HPDE6-E6E7 (cell line): Measurements from ENCODE around the gene LYSET.
"Not testable (repeated sequence)": the region's sequence is repeated elsewhere in the genome, so short reads cannot be mapped to it uniquely, and the experiment has no call there.

Experiments used
- DNase-seq: peaks from one replicate; pipeline ENCODE4 v3.0.0; 2011; ENCODE audit warnings: missing footprints; ENCODE audit errors: extremely low spot score

The LYSET gene

GRCh38 chr14:93168610-93169009 lies 16.5 kb upstream of the LYSET start:
- DNase-seq: not testable (repeated sequence)

- not testable (repeated sequence) for DNase-seq
These were observed 15.5 kb upstream of the LYSET start for GRCh38 chr14:93169619-93170018.

DNA sequence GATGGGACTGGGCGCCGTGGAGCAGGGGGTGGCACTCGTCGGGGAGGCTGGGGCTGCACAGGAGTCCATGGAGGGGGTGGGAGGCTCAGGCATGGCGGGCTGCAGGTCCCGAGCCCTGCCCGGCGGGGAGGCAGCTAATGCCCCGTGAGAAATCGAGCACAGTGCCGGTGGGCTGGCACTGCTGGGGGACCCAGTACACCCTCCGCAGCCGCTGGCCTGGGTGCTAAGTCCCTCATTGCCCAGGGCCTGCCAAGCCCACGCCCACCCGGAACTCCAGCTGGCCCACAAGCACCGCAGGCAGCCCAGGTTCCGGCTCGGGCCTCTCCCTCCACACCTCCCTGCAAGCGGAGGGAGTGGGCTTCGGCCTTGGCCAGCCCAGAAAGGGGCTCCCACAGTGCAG lies 15.0 kb upstream of the LYSET start:
- DNase-seq: not testable (repeated sequence)

DNA sequence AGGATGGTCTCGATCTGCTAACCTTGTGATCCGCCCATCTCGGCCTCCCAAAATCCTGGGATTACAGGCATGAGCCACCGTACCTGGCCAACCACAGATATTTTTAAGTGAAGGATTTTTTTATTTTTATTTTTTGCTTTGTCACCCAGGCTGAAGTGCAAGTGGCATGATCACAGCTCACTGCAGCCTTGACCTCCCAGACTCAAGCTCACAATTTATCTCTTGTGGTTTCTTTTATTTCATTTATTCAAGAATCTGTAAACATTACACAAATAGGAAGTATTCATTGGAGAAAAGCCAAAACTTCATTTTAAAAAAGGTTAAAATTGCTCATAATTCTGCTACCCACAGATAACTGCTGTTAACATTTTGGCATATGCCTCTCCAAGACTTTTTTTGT lies 13.7 kb upstream of the LYSET start:
- DNase-seq: no peak

GRCh38 chr14:93173943-93174395 lies 11.1 kb upstream of the LYSET start:
- no peak for DNase-seq

DNA sequence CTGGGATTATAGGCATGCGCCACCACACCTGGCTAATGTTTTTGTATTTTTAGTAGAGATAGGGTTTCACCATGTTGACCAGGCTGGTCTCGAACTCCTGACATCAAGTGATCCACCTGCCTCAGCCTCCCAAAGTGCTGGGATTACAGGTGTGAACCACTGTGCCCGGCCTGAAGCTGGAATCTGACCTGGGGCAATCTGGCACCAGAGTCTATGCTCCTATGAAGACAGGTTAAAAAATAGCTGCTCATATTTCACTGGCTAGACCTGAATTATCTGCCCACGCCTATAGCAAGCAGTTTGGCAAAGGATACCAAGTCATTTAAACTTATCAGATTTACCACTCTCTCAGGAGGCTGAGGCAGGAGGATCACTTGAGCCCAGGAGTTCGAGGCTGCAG lies 10.4 kb upstream of the LYSET start:
- DNase-seq: not testable (repeated sequence)

DNA sequence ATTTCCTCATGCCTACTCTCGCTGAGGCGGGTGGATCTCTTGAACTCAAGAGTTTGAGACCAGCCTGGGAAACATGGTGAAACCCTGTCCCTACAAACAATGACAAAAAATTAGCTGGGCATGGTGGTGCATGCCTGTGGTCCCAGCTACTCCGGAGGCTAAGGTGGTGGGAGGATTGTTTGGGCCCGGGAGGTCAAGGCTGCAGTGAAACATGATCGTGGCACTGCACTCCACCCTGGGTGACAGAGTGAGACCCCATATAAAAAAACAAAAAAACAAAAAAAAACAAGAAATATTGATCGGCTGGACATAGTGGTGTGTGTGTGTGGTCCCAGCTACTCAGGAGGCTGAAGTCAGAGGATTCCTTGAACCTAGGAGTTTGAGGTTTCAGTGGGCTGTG lies 9.6 kb upstream of the LYSET start:
- no peak for DNase-seq

GRCh38 chr14:93183596-93184317 lies 1.4 kb upstream of the LYSET start:
- DNase-seq: no peak

DNA sequence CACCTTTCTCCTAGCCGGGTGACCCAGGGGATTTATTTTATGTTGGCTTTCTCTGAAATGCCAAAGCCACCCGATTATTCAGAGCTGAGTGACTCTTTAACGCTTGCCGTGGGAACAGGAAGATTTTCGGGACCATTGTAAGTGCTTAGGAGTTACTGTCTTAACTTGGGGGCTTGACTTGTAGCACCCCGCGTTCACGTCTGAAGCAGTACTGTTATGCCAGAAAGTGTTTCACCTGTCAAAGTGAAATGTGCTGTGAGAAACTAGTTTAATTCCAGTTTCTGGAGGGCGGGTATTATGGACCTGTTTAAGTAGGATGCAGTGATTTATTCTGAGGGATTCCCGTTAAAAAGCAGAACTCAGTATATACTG lies 218 bp downstream of the LYSET start:
- DNase-seq: no peak

- DNase-seq: no peak
These were observed 1.3 kb downstream of the LYSET start for GRCh38 chr14:93186466-93186865.

GRCh38 chr14:93186956-93187355 lies 1.8 kb downstream of the LYSET start:
- DNase-seq: no peak

DNA sequence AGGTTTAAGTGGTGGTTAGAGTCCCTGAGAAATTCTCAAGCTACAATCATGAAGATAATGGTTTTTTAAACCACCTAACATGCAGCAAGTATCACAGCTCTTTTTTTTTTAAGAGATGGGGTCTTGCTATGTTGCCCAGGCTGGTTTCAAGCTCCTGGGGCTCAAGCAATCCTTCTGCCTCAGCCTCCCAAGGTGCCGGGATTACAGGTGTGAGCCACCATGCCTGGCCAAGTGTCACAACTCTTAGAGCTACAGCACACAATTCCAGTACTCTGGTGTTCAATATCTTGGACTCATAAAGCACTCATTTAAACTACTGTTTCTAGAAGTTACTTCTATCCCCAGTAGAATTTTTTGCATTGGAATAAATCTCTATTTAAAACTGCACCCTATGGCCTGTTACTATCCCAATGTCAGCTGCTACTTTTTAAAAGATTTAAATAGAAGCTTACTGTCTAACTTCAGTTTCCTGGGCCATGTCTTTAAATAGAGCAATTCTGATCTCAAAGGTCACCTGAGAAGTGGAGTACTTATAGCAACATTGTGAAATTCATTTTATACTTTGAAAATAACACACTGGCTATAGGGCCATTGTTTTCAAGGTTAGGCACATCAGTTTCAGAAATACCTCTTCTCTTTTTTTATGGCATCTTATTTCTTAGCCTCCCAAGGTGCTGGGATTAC lies 10.3 kb downstream of the LYSET start:
- no peak for DNase-seq

DNA sequence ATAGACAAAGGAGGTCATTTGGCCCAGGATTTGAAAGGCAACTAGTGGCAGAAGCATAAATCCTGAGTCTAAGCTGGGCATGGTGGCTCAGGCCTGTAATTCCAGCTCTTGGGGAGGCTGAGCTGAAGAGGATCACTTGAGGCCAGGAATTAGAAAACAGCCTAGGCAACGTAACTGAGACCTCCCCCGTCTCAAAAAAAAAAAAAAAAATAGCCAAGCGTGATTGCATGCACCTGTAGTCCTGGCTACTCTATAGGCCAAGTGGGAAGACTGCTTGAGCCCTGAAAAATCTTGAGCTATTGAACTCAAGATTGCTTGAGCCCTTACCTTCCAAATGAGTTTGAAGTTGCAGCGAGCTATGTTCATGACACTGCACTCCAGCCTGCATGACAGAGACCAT lies 13.9 kb downstream of the LYSET start:
- DNase-seq: no peak

- DNase-seq: no peak
These were observed 15.4 kb downstream of the LYSET start for GRCh38 chr14:93200553-93200952.

DNA sequence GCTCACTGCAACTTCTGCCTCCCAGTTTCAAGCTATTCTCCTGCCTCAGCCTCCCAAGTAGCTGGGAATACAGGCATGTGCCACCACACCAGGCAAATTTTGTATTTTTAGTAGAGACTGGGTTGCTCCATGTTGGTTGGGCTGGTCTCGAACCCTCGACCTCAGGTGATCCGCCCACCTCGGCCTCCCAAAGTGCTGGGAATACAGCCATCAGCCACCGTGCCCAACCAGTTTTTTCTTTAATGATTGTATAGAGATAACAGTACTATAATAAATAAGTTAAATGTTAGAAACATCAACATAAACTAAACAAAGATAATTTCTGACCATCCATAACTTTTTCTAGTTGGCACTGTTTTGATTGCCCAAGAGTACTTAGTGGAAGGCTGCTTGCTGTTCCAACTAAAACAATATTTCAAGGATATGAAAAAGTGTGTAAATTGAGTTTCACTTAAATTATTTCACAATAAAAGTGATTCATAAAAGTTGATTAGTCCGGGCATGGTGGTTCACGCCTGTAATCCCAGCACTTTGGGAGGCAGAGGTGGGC lies 16.1 kb downstream of the LYSET start:
- DNase-seq: no peak

DNA sequence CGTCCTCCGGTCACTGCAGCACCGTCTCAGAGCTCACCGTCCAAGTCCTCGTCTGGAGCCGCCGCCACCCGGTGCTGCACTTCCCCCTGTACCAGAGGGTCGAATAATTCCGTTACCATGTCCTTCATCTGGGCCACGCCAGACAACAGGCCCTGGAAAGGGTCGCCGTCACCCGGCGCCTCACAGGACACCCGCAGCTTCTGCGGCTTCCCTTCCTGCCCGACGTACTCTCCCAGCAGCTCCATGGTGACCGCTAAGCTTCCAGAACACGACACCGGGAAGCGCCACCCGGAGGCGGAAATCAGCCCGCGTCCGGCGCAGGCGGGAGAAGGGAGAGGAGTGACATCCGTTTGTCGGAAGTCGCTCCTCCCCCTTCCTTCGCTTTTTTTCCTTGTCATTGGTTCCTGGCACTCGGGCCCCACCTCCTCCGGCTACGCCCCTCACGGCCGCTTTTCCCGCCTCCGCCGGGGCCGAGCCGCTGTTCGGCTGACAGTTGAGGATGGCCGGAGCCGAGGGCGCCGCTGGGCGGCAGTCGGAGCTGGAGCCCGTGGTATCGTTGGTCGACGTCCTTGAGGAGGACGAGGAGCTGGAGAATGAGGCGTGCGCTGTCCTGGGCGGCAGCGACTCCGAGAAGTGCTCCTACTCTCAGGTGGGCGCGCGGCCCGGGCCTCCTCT lies 21.8 kb downstream of the LYSET start, which contains the start of the genes GON7 and UBR7:
Gene GON7, minus strand, starts transcription at position 273 of the 675 bp plus-strand sequence. Its CDS starts 28 bp downstream, at position 245.
Gene UBR7, plus strand, starts transcription at position 464 of the 675 bp plus-strand sequence. Its CDS starts 36 bp downstream, at position 500.
- DNase-seq: peak; percentile 93

GRCh38 chr14:93207468-93208308 lies 22.6 kb downstream of the LYSET start:
- DNase-seq: peak; percentile 40

- DNase-seq: no peak
These were observed 27.3 kb downstream of the LYSET start for GRCh38 chr14:93212432-93212831.

- no peak for DNase-seq
These were observed 29.5 kb downstream of the LYSET start for GRCh38 chr14:93214598-93214997.

- DNase-seq: peak; percentile 40
These were observed 34.1 kb downstream of the LYSET start for GRCh38 chr14:93219103-93219726.

DNA sequence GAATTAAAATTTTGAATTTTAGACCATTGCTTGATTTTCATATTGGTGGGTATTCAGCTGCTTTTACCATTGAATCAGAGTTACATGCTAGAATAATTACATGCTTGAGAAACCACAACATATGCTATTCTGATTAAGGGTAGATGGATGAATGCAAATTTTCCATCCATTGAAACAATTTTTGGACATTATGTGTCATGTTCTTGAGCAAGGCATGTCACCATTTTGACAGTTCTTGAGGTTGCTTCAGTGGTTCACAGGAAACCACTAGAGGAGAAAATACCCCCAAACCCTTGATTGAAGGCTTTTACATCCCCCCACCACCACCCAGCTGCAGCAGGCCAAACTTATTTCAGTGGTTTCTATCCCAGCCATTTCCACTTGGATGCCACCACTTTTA lies 35.4 kb downstream of the LYSET start:
- no peak for DNase-seq
